HG03108 (cell line): ENCODE measurements around the gene SYT1.
"Not testable (repeated sequence)": the region's sequence is repeated elsewhere in the genome, so short reads cannot be mapped to it uniquely, and the experiment has no call there.

ENCODE experiments used
- ATAC-seq: cut with Tn5 transposase; IDR thresholded peaks from one replicate; pipeline ENCODE4 v1.9.1; 2021; ENCODE audit warnings: moderate library complexity; ENCODE audit not compliant: unreplicated experiment

The SYT1 gene

DNA sequence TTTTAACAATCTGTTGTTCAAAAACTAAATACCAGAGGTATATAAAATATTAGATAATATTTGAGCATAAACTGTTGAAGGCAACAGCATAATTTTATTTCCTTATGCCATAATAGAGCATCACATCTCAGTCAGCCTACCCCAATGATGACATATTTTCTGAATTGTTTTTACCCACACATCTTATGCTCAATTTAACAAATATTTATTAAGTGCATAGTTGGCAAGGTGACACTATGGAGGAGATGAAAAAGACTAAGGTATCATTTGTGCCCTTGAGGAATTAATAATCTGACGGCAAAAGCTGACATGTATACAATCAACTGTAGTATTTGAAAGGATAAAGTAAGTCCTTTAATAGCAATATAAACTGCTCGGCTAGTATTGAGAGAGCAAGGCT is 102.4 kb downstream of the SYT1 start:
- ATAC-seq = no peak

DNA sequence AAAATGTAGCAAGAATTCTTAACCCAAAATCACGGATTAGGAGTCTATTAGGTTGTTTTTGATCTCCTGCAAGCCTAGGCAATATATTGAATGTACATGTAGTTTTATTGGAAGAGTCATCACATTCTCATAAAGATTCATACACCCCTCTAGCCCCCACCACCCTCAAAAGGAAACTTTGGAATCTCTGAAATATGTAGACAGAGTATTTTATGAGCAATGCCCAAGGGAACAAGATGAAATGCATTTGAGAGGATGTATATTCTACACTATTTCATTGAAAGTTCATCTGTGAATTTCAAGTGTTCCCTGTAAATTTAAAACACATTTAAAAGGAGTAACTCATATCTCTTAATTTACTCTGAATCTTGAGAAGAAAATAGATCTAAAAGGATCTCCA is 103.7 kb downstream of the SYT1 start:
- ATAC-seq = no peak

DNA sequence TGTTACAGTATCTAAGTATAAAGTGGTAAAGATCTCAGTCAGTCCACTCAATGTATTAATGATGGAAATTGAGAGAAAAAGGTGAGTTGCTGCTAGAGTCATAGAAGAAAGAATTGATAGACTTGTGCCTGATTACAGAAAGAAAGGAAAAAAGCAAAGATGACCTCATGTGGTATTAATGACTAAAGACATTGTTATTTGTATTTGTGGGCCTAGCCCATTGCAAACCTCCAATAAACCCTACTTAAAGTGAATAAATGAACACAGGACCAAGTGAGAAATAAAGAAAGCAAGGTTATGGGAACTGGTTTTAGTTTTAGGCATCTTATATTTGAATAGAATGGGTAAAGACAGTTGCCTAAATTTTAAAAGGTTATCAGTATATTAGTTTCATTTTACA is 105.5 kb downstream of the SYT1 start:
- ATAC-seq = no peak

DNA sequence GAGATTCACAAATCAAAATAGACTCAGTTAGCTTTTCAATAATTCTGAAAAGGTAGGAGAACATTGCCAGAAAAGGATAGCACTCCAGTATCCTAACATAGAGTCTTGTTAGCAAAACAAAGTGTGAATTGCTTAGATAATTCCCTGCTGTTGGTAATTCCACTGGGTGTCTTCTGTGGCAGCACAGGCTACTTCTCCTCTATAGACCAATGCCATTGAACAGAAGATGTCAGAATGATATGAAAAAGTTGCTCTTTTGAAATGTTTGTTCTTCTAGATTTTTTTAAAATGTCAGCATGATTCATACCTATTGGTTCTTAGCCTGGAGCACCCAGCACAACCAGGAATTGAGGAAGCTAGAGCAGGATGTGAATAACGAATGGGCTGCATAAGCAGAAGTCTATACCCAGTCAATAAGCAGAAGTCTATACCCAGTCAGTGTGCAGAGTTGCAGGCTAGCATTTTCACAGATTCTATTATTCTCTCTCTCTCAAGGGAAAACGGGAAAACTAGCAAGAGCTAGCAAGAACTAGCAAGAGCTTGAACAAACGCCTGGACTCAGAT is 112.8 kb downstream of the SYT1 start:
- ATAC-seq = no peak

DNA sequence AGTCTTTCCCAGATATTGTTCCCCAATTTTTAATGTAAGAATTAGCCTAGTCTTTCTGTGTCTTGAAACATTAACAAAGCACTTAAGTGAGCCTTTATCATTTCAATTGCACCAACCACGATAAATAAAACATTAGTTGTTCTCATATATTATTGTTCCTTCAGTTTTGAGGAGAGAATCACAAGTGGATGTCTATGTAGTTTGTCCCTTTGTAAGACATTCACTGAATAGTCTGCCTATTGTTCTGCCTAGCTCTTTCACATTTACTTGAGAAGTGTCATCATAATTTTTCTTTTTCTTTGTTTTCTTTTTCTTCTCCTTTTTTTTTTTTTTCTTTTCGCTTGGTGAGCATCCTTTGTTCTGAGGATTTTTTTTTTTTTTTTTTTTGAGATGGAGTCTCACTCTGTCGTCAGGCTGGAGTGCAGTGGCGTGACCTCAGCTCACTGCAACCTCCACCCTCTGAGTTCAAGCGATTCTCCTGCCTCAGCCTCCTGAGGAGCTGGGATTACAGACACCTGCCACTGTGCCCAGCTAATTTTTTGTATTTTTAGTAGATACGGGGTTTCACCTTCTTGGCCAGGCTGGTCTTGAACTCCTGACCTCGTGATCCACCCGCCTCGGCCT is 129.7 kb downstream of the SYT1 start:
- ATAC-seq = no peak

DNA sequence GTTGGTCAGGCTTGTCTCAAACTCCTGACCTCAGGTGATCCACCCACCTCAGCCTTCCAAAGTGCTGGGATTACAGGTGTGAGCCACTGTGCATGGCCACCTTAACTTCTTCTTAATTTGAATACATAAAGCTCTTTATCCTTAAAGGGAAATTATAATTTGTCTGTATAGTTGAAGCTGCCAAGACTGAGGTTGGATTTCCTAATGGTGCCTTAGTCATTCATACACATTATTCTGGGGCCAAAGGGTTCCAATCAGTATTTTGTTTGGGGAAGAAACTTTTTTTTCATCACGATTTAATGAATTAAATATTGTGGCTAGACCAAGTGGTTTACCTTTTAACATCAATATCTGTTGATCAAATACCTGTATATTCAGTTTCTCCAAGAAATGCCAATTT is 135.9 kb downstream of the SYT1 start:
- ATAC-seq = no peak

DNA sequence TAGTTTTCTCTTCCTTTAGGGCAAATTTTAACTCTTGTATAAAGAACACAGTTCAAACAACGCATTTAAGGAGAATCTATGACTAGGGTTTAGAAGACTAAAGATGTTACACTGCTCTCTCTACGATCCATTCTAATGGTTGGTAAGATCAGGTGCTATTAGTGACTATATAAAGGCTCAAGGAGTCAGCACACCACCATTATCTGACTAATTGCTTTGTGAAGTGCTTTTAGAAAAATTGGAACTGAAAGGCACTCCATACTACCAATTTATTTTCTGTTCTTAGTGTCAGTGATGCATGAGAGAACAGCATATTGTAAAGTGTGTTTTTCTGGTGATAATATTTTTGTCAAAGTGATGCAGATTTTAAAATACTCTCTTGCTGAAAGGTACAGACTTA is 136.8 kb downstream of the SYT1 start:
- no peak for ATAC-seq

DNA sequence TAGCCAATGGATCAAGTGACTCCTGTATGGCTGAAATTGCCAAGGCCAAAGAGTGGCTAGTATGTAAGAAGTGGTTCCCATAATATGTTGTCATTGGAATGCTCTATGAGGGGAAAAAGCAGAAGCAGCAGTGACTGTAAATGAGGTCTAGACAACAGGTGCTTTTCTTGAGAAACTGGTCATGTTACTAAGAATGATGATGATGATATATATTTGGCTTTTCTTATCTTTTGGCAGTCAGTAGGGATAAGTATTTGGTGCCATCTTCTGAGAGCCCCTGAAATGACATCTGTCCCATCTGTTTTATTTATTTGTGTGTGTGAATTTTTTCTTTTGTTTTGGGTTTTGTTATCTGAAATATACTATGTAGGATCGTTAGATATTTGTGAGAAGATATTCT is 141.7 kb downstream of the SYT1 start:
- ATAC-seq = no peak

DNA sequence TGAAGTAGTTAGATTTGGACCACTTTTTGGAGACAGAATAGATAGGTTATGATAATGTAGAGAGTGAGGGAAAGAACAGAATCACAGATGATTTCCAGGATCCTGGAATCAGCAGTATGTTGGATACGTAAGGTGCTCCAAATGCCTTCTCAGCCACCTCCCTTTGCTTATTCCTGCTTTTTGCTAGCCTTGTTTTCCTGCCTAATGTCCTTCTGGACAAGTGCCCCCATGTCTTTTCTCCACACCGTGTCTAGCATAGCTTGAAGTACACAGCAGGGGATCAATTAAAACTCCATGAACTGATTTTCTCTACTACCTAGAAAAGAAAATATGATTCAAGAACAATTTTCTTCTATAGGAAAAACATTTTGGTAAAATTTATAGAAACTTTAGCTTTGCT is 144.0 kb downstream of the SYT1 start:
- ATAC-seq = no peak

DNA sequence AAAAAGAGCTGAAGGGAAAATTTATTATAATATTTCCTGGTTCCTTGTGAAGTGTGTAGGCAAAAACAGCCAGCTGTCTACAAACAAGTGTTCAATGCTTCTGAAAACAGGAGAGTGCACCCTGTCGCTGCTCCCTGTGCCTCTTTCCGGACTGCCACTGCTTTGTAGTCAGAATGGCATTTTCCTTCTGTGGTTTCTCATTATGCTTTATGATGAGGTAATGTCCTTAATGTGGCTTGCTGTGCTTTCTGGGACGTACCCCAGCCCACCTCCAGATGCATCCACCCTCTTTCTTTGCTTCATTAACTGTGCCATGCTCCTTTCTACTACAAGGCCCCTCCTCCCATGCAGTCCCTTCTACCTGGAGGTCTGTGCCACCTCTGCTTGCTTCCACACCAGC is 148.1 kb downstream of the SYT1 start:
- ATAC-seq = no peak

DNA sequence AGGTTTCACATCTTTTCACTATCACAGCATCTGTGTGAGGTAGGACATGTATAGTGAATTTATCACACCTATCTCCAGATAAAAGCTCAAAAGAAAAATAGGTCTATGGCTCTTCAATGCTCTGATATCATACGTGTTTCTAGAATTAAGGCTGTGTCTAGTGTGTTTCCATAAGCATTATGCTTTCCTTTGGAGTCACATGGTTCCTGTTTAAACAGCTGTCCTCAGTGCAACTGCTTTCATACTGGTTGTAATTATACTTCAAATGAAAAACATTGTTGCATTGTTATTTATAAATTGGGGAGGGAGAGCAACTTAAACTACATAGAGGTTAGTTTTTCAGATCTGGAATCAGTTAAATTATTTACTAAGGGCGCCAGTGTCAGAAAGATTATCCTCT is 151.6 kb downstream of the SYT1 start:
- ATAC-seq = no peak

DNA sequence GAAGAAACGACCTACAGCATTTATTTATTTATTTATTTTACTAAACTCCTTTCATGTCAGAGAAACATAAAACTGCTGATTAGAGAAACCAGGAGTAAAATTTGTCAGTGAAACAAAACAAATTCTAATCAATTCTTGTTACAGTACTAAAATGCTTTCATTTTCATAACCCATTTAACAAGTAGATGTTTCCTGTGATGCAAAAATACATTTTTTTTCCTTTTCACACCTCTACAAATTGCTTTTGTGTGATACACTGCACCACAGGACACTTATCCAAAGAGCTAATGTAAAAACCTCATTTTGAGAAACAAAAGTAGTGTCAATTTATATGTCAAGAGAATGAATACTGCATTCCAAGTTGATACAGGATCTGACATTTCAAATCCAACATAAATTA is 155.1 kb downstream of the SYT1 start:
- peak; percentile 61 for ATAC-seq

DNA sequence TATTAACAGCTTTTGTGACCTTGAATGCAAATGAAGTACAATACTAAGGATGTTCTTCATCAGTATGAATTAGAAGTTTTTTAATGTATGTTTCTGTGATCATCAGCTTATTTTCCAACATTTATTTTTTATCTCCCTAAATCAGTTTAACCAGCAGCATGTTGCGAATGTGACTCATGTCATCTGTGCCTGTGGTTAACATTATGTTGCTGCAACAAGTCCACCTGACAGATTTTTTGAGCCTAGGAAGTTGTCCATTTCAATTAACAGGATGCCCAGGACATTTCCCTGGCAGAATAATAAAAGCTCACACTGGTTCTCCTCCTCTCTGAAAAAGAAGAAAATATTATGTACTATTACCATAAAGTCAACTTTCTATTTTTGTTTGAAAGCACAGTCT is 155.5 kb downstream of the SYT1 start:
- no peak for ATAC-seq

DNA sequence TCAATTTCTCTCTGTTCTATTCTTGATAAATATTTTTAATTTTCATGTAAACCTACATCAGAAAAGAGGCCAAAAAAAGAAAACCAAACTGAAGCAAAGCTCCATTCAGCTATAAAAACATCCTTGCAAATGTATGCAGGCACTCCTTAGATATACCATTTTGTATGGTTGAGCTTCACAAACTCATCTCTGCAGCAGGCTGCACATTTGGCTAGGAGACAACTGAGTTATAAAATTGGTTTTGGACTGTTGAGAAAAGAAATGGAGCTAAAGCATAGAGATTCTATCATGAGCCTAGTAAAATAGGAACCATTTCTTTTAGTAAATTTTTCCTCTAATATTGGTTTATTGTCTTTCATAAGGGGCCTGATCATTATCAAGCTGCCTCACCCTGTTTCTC is 156.4 kb downstream of the SYT1 start:
- ATAC-seq = no peak

DNA sequence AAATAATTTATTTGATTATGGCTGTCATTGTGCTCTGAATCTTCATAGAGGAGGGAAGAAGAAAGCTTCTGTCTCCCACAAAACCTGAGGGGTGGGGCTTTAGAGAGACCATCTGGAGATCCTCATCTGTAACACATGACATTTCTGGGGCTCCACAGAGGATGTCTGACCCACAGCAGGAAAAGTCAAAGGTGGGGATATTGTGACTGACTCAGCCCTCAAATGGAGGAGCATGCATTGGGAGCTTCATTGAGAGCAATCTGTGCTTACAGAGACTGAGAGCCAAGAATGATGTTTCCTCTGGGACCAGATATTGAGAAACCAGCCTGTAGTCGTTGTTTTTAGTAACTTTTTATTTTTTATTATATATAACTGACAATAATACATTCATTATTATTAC is 158.7 kb downstream of the SYT1 start:
- ATAC-seq = no peak

DNA sequence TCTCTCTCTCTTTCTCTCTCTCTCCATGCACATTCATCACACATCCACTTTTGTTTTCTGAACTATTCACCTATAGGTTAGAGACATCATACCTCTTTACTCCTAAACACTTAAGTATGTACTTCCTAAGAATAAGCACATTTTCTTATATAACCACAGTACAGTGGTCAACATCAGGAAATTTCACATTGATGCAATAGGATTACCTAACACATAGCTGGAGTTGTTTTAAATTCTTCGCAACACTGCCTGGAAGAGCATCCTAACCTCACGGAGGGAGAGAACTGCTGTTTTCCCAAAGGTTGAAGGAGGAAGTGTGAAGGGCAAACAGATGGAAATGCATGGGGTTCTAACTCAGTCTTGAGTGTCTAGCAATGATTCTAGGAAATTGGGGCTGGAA is 159.2 kb downstream of the SYT1 start:
- ATAC-seq = no peak

DNA sequence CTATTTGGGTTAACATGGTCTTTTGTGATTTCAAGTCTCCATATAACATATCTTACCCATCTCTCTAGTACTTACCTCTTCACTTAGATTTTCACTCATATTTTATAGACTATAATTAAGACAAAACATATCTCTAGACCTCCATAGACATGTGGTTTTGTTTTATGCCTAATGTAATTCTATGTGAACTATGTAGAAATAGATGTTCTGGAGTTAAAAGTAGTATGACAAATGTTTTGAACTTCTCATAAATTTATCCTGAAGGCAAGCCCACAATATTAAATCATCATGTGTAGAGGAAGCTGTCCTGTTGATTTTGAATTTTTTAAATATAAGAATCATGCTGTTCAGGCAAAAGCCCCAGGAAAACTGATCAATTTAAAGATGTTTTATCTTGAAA is 169.2 kb downstream of the SYT1 start:
- no peak for ATAC-seq

DNA sequence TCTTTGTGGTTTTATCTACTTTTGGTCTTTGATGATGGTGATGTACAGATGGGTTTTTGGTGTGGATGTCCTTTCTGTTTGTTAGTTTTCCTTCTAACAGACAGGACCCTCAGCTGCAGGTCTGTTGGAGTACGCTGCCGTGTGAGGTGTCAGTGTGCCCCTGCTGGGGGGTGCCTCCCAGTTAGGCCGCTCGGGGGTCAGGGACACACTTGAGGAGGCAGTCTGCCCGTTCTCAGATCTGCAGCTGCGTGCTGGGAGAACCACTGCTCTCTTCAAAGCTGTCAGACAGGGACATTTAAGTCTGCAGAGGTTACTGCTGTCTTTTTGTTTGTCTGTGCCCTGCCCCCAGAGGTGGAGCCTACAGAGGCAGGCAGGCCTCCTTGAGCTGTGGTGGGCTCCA is 180.2 kb downstream of the SYT1 start:
- not testable (repeated sequence) for ATAC-seq

DNA sequence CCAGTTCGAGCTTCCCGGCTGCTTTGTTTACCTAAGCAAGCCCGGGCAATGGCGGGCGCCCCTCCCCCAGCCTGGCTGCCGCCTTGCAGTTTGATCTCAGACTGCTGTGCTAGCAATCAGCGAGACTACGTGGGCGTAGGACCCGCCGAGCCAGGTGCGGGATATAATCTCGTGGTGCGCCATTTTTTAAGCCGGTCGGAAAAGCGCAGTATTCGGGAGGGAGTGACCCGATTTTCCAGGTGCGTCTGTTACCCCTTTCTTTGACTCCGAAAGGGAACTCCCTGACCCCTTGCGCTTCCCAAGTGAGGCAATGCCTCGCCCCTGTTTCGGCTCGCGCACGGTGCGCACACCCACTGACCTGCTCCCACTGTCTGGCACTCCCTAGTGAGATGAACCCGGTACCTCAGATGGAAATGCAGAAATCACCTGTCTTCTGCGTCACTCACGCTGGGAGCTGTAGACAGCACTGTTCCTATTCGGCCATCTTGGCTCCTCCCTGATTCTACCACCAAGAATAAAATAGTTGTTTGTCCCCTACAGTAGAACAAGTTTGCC is 180.7 kb downstream of the SYT1 start:
- not testable (repeated sequence) for ATAC-seq

DNA sequence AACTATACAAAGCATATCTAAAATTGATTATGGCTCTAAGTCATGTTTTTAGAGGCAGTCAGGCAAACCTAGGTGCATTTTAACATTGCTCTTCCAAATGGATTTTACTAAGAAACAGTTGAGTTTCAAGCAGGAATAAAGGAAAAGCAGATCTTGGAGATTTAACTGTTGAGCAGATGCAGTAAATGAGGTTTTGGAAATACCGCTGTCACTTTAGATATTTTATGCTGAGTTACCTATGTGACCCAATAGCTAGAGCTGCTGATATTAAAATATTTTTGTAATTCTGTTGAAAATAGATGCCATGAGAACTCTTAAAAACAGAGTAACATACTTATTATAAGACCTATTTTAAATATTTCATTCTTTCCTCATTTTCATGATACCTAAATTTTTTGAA is 181.4 kb downstream of the SYT1 start:
- no peak for ATAC-seq

DNA sequence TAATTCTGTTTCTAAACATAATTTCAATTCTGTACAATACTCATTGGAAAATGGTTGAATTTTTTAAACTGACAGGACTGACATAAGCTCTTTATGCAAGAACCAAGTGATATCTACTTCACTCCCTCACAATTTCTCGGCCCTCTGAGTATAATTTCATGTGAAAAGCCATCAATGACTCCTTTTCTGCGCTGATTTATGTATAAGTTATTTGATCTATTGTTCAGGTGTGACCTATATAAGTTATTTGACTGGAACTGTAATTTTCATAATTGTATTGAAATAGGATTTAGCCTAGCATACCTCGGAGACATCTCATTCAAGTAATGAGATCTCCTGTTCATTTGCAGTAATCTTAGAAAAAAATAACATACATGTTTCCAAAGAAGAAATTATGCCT is 184.4 kb downstream of the SYT1 start:
- no peak for ATAC-seq

DNA sequence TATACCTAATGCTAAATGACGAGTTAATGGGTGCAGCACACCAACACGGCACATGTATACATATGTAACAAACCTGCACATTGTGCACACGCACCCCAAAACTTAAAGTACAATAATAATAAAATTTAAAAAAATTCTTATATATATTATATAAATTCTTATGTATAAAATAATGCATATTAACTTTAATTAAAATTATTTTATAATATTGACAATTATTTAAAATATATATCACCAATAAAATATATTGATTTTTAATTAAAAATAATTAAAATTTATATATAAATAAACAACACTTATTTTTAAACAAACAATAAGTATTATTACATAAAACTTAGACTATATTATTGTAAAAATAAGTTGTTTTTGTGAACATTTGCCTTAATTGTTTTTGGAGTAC is 188.8 kb downstream of the SYT1 start:
- no peak for ATAC-seq
